ENCODE results near the gene MLLT10. TPM values are rescaled to one million over a fixed set of nuclear protein-coding genes. Genes with fewer than 3 reads are reported as not detected.
"Not testable (repeated sequence)": the region's sequence is repeated elsewhere in the genome, so short reads cannot be mapped to it uniquely, and the experiment has no call there.

MLLT10 gene
- total RNA-seq, 1 donor from 2014 or later: 71.6 TPM

DNA sequence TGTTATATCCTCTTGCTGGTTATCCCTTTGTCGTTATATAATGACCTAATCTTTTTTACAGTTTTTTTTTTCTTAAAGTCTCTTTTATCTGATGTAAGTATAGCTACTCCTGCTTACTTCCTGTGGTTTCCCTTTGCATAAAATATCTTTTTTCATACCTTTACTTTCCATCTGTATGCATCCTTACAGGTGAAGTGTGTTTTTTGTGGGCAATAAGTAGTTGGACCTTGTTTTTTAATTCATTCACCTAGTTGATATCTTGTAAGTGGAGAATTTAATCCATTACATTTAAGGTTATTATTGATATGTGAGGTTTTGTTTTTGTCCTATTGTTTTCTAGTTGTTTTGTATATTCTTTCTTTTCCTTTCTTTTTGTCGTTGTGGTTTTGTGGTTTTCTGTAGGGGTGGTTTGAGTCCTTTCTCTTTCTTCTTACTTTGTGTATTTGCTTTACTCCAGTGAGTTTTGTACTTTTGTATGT is 168.6 kb downstream of the MLLT10 start:
- no peak for DNase-seq

DNA sequence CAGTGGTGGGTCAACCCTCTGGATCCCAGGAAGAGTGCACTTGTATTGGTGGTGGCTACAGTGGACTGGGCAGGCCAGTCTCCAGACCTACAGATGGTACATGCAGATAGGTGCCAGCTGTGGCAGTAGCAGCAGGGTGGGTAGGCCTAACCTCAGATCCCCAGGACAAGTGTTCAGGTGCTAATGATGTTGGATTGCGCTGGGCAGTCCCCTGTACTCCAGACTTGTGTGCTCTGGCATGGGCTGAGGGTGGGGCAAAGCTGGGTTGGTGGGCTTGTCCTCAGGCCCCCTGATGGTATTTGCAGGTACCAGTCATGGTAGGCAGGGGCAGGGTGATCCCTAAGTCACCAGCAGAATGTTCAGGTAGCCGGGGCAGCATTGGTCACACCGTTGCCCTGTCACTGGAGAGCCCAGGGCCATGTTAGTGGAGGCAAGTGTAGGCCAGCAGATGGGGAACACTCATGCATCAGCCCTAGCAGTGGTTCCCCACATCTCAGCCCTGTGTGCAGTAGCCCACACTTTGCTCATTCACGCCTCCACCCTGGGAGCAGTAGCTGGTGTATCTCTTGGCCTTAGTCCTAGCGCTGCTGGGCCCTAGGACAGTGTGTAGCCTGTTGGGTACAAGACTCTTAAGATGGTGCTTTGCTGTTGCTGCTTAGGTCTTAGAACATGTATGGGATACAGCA is 171.3 kb downstream of the MLLT10 start:
- DNase-seq: no peak

DNA sequence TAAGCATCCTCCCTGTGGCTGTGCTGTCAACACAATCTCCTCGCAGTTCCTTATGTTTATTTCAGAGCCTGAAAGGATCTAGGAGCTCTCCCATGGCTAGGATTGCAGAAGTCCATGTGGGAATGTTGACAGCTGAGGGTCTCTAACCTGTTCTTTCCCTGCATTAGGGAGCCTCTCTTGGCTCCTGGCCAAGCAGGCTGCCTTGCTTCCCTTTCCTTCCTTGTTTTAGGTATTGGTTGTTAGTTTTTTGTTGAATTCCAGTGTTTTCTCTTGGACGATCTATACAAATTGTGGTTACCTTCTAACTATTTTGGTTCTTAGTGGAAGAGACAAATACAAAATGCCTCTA is 171.8 kb downstream of the MLLT10 start:
- no peak for DNase-seq

DNA sequence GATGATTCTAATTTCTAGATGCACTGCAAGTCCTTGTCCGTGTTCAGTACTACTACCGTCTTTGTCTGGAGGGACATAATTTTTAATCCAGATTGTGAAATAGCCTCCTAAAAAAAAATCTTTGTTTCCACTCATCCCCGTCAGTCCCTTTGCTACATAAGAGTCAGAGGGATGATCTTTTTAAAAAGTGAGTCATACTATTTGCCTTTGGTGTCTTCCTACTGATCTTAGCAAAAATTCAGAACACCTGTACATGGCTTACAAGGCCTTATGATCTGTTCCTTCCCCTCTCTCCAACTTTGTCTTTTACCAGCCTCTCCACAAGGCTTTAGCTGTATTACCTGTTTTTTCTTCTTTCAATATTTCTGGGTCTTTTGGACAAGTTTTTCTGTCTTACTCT is 173.5 kb downstream of the MLLT10 start:
- no peak for DNase-seq

DNA sequence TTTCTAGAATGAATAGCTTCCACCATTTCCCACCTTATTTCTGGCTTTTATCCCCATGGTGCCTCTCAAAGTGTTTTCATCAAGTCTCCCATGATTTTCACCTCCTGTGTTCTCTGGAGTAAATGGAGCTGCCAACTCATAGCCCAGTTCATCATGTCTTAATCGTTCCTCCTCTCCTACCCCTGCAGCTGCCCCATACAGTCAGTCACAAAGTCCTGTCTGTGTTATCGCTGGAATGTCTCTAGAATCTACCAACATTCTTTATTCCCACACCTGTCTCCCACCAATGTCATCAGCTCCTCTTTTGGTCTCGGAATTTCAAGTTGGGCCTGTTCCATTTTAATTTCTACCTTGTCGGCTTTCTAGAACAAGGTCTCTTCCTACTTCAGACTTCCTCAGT is 178.9 kb downstream of the MLLT10 start:
- DNase-seq: no peak

DNA sequence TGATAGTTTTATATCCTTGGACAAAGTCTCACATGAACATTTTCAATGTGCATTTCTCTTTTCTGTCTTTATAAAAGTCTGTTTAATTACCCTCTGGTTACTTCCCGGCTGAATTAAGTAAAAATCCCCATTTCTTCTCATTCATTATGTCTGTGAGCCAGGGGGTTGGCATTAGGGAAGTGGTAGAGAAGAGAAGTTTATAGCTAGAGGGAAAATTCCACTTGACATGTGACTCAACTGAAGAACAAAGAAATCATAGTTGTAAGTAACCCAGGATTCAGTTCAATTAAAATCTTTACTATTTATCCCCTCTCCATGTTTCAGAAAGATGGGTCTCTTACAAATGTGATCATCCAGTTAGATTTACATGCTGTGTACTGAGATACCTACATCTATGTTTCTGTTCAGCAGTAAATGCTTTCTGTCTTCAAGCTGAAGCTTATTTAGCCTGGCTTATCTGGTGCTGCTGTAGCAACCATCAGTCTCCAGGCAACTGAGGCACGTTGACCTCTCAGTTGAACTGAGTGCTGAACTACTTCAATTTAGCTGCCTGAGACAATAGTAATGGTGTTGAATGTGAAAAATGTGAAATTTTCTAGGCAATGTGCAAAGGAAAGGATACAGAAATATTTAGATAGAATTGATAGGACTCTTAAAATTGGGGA is 181.6 kb downstream of the MLLT10 start:
- DNase-seq: peak; percentile 2

DNA sequence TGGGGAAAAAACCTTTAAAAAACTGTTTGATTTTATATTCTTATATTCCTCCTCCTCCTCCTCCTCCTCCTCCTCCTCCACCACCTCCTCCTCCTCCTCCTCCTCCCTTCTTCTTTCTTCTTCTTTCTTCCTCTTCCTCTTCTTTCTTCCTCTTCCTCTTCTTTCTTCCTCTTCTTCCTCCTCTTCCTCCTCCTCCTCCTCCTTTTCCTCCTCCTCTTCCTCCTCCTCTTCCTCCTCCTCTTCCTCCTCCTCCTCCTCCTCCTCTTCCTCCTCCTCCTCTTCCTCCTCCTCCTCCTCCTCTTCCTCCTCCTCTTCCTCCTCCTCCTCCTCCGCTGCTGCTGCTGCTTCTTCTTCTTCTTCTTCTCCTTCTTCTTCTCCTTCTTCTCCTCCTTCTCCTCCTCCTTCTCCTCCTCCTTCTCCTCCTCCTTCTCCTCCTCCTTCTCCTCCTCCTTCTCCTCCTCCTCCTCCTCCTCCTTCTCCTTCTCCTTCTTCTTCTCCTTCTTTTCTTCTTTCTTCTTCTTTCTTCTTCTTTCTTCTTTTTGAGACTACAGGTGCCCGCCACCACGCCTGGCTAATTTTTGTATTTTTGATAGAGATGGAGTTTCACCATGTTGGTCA is 183.5 kb downstream of the MLLT10 start:
- DNase-seq: not testable (repeated sequence)

DNA sequence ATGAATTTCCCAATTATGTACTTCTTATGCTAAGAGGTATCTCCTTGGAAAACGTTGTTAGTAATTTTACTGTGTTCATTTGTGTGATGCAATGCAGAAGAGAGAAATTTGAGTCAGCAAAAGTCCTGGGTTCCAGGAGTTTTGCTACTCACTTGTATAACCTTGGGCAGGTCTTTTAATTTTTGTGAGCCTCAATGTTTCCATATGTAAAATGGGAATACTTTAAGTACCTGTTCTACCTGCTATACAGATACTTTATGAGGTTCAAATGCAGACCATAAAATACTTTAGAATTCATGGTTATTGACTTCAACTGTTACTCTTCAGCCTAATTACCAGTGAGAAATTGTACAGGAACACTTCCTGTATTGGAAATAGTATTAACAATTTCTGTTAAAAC is 185.5 kb downstream of the MLLT10 start:
- DNase-seq: no peak

DNA sequence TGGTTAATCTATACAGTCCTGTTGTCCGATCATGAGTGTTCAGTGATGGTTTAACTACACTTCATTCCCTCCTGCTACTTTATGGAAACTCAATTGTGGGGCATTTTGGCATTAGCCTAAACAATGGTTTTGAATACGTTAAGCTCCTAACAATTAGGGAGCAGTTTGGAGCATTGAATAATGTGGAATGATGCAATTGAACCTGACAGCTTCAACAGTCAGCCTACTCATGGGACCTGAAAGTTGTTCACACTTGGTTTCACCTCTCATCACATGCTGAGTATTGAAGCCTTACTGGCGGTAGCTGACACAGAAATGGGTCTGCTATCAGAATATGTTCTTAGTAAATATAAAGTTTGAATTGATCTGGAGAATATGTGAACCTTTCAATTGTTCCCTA is 186.1 kb downstream of the MLLT10 start:
- DNase-seq: no peak

DNA sequence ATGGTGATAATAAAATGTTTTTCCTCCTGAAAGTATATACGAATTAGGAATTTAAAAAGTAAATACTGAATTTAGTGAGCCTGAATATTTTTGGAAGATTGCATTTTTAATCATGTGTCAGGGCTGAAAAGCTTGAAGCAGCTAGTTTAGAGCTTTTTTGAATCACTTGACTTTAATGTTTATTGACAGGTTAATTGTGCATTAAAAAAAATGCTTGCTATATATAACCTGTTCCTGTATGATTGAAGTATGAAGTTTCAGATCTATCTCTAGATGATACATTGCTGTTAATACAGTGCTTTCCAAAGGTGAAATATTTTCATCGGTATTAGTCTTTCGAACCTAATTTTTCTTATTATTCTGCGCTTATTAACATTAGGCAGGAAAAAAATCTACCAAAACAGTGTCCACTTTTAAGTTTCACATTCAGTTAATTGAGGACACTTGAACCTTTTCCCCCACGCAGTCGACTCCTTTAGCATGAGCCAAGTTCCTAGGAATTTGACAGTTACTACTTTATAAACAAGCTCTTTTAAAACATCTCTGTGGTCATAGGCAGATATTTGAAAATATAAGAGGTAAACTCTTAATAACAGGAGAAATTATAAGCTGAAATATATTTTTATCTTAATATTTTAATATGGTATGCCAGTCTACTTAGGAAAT is 187.1 kb downstream of the MLLT10 start:
- DNase-seq: no peak

DNA sequence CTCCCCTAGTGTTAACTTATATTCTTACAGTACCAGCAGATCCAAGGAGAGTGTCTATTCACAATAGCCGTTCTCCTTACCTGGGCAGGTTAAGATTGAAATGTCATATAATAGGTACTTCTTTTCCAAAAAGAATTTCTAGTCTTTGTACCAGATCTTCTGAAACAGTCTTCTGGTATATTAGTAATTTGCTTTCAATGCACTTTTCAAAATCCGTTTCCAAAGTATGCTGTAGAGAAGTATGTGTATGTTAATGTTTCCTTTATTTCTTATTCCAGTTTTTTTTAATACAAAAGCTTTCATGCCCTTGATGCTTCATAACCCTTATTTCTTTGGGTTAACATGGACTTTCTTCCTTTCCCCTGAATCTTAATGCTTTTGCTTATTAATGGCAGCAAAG is 188.2 kb downstream of the MLLT10 start:
- no peak for DNase-seq

DNA sequence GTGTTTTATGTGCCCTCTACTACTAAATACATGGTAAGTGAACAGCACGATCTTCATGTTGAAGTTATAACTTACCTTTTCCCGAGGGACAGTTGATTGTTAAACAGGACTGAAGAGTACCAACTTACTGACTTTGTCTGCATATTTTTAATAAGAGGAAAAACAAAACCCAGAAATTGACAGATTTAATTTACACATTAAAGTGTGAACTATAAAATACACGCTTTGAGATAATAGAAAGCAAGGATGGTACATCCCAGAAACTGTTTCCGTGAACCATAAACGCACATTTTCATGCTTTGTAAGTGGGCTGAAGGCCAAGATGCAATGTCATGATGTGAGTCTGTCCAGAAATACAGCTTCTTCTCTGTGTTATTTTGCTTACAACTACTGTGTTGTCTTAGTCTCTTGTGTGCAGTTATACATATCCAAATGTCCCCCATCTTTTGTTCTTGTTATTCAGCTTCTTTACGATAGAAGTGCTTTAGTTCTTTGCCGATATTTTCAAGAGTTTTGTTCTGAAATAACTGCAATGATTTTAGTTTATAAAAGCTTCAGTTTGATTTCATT is 190.1 kb downstream of the MLLT10 start:
- peak; percentile 70 for DNase-seq

DNA sequence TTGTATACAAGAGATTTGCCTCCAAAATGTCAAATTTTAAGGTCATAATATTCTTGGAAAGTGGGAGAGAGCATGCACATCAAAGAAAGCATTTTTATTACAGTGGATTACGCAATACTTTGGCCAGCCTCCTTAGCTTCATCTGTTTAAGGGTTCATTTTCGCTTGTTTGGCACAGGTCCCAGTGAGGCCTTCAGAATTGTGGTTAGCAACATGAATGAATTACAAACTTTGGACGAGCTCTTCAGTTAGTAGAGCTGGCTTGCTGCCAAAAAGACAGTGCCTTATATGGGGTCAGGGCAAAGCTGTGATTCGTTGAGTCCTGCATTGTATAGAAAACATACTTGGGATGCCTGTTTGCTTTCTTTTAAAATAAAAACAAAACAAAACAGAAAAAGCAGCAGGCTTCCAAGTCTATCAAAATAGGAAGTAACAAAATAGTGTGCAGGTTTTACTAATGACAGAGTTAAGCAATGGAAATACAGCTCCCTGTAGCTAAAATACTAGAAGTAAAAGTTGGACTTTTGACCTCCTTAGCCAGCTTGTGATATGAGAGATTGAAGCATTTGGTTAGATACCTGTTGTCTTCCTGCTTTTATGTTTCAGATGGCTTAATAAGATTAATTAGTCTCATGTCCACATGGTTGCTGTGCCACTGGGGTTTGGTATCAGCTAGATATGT is 190.8 kb downstream of the MLLT10 start:
- DNase-seq: peak; percentile 99

DNA sequence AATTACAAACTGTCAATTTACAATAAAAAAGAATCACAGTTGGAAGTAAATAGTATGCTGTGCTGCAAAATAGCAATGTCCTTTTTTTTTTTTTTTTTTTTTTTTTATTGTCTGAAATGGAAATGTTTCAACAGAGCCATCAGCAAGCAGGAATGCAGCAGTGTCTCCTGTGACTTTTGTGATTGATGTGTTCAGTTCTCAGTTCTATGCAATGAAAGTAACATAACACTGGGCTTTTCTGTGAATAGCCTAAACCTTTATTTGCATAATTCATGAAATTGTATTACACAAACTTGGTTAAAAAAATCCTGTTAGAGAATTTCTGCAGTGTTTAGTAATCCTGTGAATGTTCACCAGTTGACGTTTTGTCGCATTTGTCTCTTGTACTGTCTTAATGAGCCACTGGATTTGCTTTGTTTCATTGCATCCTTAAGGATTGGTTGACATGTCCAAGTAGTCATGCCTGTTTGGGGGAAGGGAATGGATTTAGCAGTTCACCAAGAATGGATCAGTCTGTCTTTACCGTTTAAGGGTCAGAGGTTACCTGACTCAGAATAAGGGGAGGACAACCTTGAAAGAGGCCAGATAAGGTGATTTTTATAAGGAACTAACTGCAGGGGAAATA is 192.7 kb downstream of the MLLT10 start:
- peak; percentile 33 for DNase-seq

DNA sequence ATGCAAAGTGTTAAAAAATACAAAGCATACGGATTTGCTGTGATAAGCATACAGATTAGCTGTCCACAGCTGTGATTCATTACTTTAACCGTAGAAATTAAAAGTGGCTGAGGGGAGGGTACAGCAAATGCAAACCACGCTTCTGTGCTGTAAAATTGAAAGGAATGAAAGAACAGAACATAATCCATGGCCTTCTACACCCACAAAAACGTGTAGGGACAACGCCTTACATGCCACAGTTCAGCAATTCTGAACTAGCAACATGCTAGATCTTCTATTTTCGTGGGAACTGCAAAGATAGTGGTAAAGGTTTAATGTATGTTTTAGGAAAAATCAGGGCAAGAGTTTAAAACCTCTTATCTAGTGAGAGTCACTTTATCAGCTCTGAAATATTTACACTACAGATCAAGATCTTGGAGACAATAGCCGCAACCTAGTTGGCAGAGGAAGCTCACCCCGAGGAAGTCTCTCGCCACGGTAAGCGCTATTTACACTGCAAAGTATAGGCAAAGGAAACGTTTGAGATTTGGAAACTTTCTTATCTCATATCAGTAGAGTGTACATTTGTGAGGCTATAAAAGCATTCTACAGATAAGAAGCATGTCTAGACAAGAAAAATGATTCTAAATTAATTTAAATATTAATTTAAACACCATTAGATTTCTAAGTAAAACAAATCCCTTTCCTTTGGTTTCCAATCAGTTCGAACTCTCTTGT is 193.6 kb downstream of the MLLT10 start:
- DNase-seq: no peak

DNA sequence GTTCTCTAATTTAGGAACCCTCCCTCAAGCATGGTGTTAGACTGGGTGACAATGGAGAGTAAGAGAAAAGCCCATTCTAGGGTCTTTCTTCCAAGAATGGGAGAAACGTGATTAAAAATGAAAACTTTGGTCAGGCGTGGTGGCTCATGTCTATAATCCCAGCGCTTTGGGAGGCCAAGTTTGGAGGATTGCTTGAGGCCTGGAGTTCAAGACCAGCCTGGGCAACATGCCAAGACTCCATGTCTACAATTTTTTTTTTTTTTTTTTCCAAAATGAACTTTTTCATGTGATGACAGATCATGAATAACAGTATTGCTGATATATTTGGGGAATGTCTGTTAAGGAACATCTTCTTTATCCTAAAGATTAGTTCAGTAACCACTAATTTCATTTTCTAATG is 194.6 kb downstream of the MLLT10 start:
- DNase-seq: no peak

DNA sequence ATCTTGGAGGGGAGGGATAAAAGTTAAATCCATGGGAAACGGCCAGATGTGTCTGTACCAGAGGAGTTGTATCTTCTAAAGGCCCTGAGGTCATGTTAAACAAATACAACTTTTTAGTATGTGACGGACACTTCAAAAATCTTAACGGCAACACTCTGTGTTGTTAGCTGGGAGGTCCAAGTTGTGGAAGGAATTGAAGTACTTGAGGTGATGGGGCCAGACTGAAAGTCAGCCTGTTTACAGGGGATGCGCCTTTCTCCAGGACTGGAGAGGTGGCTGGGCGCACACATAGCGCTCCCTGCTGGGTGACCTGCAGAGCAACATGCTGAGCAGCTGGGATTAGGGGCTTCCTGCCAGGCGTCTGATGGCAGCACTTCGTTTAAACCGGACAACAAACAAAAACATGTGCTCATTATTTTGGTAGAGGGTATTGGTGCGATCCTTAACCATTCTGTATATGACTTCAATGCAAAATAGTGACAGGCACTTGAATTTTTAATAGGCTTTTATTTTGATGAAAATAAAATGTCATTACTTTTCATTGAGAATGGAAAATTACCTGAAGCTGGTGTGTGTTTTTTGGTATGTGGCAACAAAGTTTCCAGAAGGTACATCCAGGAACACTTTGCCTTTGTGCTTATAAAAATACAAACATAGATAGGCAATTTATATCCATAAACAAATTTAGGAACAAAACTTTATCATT is 198.2 kb downstream of the MLLT10 start:
- peak; percentile 70 for DNase-seq

DNA sequence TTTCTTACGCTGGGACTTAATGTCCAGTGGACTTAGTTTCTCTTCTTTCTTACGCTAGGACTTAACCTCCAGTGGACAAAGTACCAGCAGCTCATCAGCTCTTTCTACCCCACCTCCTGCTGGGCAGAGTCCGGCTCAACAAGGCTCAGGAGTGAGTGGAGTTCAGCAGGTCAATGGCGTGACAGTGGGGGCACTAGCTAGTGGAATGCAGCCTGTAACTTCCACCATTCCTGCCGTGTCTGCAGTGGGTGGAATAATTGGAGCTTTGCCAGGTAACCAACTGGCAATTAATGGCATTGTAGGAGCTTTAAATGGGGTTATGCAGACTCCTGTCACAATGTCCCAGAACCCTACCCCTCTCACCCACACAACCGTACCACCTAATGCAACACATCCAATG is 199.7 kb downstream of the MLLT10 start:
- no peak for DNase-seq

DNA sequence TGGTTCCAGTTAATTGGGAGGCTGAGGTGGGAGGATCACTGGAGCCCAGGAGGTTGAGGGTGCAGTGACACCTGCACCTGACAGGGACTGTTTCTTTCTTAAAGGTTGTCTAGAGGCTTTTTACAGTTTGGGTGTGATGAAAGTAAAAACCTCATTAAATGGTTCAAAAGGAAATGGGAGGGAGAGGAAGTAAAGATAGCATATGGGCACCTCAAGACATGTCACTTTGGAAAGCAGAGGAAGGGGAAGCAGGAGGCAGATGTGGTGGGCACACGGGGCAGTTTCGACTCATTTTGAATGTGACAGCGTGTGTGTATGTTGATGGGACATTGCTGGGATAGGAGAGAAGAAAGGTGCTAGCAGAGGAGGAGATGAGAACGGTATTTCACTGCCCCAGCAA is 203.1 kb downstream of the MLLT10 start:
- no peak for DNase-seq

DNA sequence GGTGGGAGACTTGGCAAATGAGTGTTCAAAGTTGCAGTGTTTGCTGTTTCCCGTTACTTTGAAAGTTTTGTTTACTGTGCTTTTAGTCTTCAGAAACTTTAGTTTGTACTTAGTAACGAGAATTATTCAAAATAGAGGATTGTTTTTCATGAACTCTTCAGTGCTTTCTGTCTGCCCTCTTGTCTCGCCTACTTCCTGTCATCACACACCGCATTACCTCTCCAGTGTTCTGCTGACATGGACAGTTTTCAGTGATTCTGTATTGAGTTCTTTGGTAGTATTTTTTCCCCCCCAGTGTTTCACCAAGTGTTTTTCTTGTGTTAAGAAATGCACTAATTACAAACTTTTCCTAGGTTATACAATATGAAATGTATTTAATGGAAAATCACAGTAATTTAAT is 207.0 kb downstream of the MLLT10 start:
- no peak for DNase-seq
